ENCODE measurements around the gene PGM5. TPM values are rescaled to one million over a fixed set of nuclear protein-coding genes. Genes with fewer than 3 reads are reported as not detected.

The PGM5 gene
- total and polyA plus RNA-seq, 2 experiments from 2014 or later = not detected

GRCh38 chr9:68575817-68576216 is 219.4 kb downstream of the PGM5 start (continued):
- no peak for TF ChIP-seq ZNF462 (CRISPR knock-in tag; IDR thresholded peaks at IDR 0.05)
- no peak for TF ChIP-seq CREB1 (CRISPR knock-in tag; IDR thresholded peaks at IDR 0.05; ENCODE audit: low read depth)
- TF ChIP-seq REST (IDR thresholded peaks at IDR 0.05; ENCODE audit: unreplicated experiment) = no peak

- no peaks in the 10 kb centered on the region for H3K4me1 ChIP-seq (ENCODE audit: insufficient read depth)
- H3K4me2 ChIP-seq = no peak overlapping the region
- no peaks in the 10 kb centered on the region for H3F3A ChIP-seq (replicated peaks; ENCODE audit: low read depth)
- no peaks in the 10 kb centered on the region; the same call in 2 of the 3 replicates for H3K9me3 Mint-ChIP-seq
- H3K27me3 Mint-ChIP-seq (ENCODE audit: insufficient read depth, low read depth, poor library complexity) = peaks cover 2% of the 10 kb centered on the region
- H3K4me1 Mint-ChIP-seq = no peaks in the 10 kb centered on the region
- H3K36me3 Mint-ChIP-seq (ENCODE audit: low read depth) = no peaks in the 10 kb centered on the region
- H3K27ac Mint-ChIP-seq = no peak overlapping the region
- no peak overlapping the region for H3K4me3 ChIP-seq
- no peak overlapping the region for H3K27ac ChIP-seq (ENCODE audit: low read depth)
- H3K36me3 ChIP-seq (ENCODE audit: insufficient read depth) = no peaks in the 10 kb centered on the region
- no peak for ATAC-seq
- H3K79me2 ChIP-seq (replicated peaks; ENCODE audit: insufficient read depth) = no peaks in the 10 kb centered on the region
- H2AFZ ChIP-seq = peak overlapping the region; percentile 63
- no peaks in the 10 kb centered on the region for H4K20me1 ChIP-seq (replicated peaks; ENCODE audit: insufficient read depth)
- H3K4me3 Mint-ChIP-seq = no peak overlapping the region
- H3K9me2 ChIP-seq (ENCODE audit: insufficient read depth) = no peaks in the 10 kb centered on the region
- no peak for DNase-seq (ENCODE audit: low spot score)
- no peaks in the 10 kb centered on the region for H3K27me3 ChIP-seq (ENCODE audit: insufficient read depth)
- TF ChIP-seq ZNF331 (CRISPR knock-in tag; IDR thresholded peaks at IDR 0.05; ENCODE audit: low read depth) (no peak), CTCF (conservative IDR thresholded peaks at IDR 0.05; ENCODE audit: low read depth in 2 of 2) (no peak), ZNF114 (CRISPR knock-in tag; IDR thresholded peaks at IDR 0.05) (no peak)
Observed at GRCh38 chr9:68577774-68578591, 221.6 kb downstream of the PGM5 start.

All from GM23338 (cell line).